GM23338 (cell line): ENCODE data around the gene TMA7B. TPM values are rescaled to one million over a fixed set of nuclear protein-coding genes. Genes with fewer than 3 reads are reported as not detected.

Experiments used
- ATAC-seq: fragments of 200-7000 bp; cut with Tn5 transposase; 3 replicates; pipeline ENCODE4 v1.9.1; 2020
- DNase-seq: peaks from one replicate; pipeline ENCODE4 v3.0.0-alpha.2; 2015; ENCODE audit warnings: low spot score
- H2AFZ ChIP-seq: fragments of 200-600 bp; sonication (generic); 2 replicates; pipeline ENCODE4 v1.8.0; 2016; ENCODE audit warnings: antibody characterized with exemption, mild to moderate bottlenecking, moderate library complexity
- H3F3A ChIP-seq: fragments of 200-600 bp; sonication (generic); replicated peaks from 2 replicates; pipeline ENCODE4 v1.8.0; 2017; ENCODE audit warnings: antibody characterized with exemption, mixed run types, low read depth
- H3K27ac ChIP-seq: fragments of 200-600 bp; sonication (generic); 2 replicates; pipeline ENCODE4 v1.6.1; 2016; ENCODE audit warnings: low read depth
- H3K27me3 ChIP-seq: fragments of 200-600 bp; sonication (generic); 2 replicates; pipeline ENCODE4 v1.8.0; 2016; ENCODE audit warnings: mild to moderate bottlenecking, mixed run types, moderate library complexity; ENCODE audit not compliant: insufficient read depth
- H3K36me3 ChIP-seq: fragments of 200-600 bp; sonication (generic); 2 replicates; pipeline ENCODE4 v1.8.0; 2016; ENCODE audit warnings: mild to moderate bottlenecking; ENCODE audit not compliant: insufficient read depth
- H3K4me1 ChIP-seq: fragments of 200-600 bp; sonication (generic); 2 replicates; pipeline ENCODE4 v1.8.0; 2016; ENCODE audit warnings: mild to moderate bottlenecking, moderate library complexity; ENCODE audit not compliant: insufficient read depth
- H3K4me2 ChIP-seq: fragments of 200-600 bp; sonication (generic); 2 replicates; pipeline ENCODE4 v1.7.1; 2017; ENCODE audit warnings: mixed run types
- H3K4me3 ChIP-seq: fragments of 200-600 bp; sonication (generic); 2 replicates; pipeline ENCODE4 v1.6.1; 2016; ENCODE audit warnings: mixed run types
- H3K79me2 ChIP-seq: fragments of 200-600 bp; sonication (generic); replicated peaks from 2 replicates; pipeline ENCODE4 v1.8.0; 2017; ENCODE audit warnings: mild to moderate bottlenecking; ENCODE audit not compliant: insufficient read depth
- H3K9me2 ChIP-seq: fragments of 200-600 bp; sonication (generic); 2 replicates; pipeline ENCODE4 v1.8.0; 2017; ENCODE audit not compliant: insufficient read depth
- H4K20me1 ChIP-seq: fragments of 200-600 bp; sonication (generic); replicated peaks from 2 replicates; pipeline ENCODE4 v1.8.0; 2017; ENCODE audit warnings: mild to moderate bottlenecking; ENCODE audit not compliant: insufficient read depth
- H3K27ac Mint-ChIP-seq: 2 replicates; pipeline ENCODE4 v1.8.0; 2020; ENCODE audit warnings: inconsistent platforms, mild to moderate bottlenecking, moderate library complexity, mixed read lengths
- H3K27me3 Mint-ChIP-seq: 3 replicates; pipeline ENCODE4 v1.8.0; 2022; ENCODE audit warnings: low read depth, mild to moderate bottlenecking, moderate library complexity, mixed read lengths, inconsistent platforms; ENCODE audit not compliant: insufficient read depth, poor library complexity
- H3K36me3 Mint-ChIP-seq: 3 replicates; pipeline ENCODE4 v1.8.0; 2021; ENCODE audit warnings: low read depth, mild to moderate bottlenecking, inconsistent platforms, moderate library complexity, mixed read lengths
- H3K4me1 Mint-ChIP-seq: 3 replicates; pipeline ENCODE4 v1.8.0; 2020; ENCODE audit warnings: mild to moderate bottlenecking, inconsistent platforms, mixed read lengths
- H3K4me3 Mint-ChIP-seq: 3 replicates; pipeline ENCODE4 v1.8.0; 2021; ENCODE audit warnings: moderate library complexity, mild to moderate bottlenecking, inconsistent platforms, mixed read lengths
- H3K9me3 Mint-ChIP-seq: 3 replicates; pipeline ENCODE4 v1.8.0; 2020; ENCODE audit warnings: moderate library complexity, mild to moderate bottlenecking, inconsistent platforms, mixed read lengths
- CREB1 ChIP-seq: fragments of 250-450 bp; sonication (Bioruptor Pico); IDR thresholded peaks from 2 replicates; pipeline ENCODE4 v1.5.0; 2020; ENCODE audit warnings: low read depth, mild to moderate bottlenecking, moderate library complexity
- CTCF ChIP-seq, 2 experiments: fragments of 200-600 bp in 1 of 2; sonication (generic) in 1 of 2; conservative IDR thresholded peaks; 2 replicates each; pipeline versions ENCODE4 v1.5.1 to v1.6.1; 2016 to 2017; ENCODE audit warnings: antibody characterized with exemption in 2 of 2, low read depth in 2 of 2, mild to moderate bottlenecking in 2 of 2, moderate library complexity in 1 of 2
- ETS1 ChIP-seq: IDR thresholded peaks from 2 replicates; pipeline ENCODE4 v1.6.1; 2016; ENCODE audit warnings: antibody characterized with exemption
- EZH2 ChIP-seq: fragments of 200-600 bp; sonication (generic); IDR thresholded peaks from one replicate; pipeline ENCODE4 v1.8.0; 2017; ENCODE audit warnings: antibody characterized with exemption, mild to moderate bottlenecking, low read depth; ENCODE audit not compliant: unreplicated experiment
- EZH2phosphoT487 ChIP-seq: fragments of 200-600 bp; sonication (generic); IDR thresholded peaks from one replicate; pipeline ENCODE4 v1.8.1; 2018; ENCODE audit warnings: antibody characterized with exemption; ENCODE audit not compliant: unreplicated experiment
- JUNB ChIP-seq: IDR thresholded peaks from one replicate; pipeline ENCODE4 v1.6.1; 2016; ENCODE audit warnings: antibody characterized with exemption; ENCODE audit not compliant: unreplicated experiment
- NANOG ChIP-seq: IDR thresholded peaks from 2 replicates; pipeline ENCODE4 v1.6.1; 2016; ENCODE audit warnings: antibody characterized with exemption, borderline replicate concordance
- POLR2AphosphoS5 ChIP-seq: IDR thresholded peaks from 2 replicates; pipeline ENCODE4 v1.6.1; 2016; ENCODE audit warnings: antibody characterized with exemption, low read depth
- REST ChIP-seq: IDR thresholded peaks from one replicate; pipeline ENCODE4 v1.6.1; 2018; ENCODE audit warnings: antibody characterized with exemption; ENCODE audit not compliant: unreplicated experiment
- STAT1 ChIP-seq: IDR thresholded peaks from one replicate; pipeline ENCODE4 v1.6.1; 2016; ENCODE audit warnings: antibody characterized with exemption; ENCODE audit not compliant: unreplicated experiment
- ZNF114 ChIP-seq: fragments of 250-450 bp; sonication (Bioruptor Pico); IDR thresholded peaks from 2 replicates; pipeline ENCODE4 v1.5.0; 2020; ENCODE audit warnings: mild to moderate bottlenecking, moderate library complexity
- ZNF331 ChIP-seq: fragments of 250-450 bp; sonication (Bioruptor Pico); IDR thresholded peaks from 2 replicates; pipeline ENCODE4 v1.5.0; 2020; ENCODE audit warnings: low read depth, mild to moderate bottlenecking, moderate library complexity
- ZNF462 ChIP-seq: fragments of 250-450 bp; sonication (Bioruptor Pico); IDR thresholded peaks from 2 replicates; pipeline ENCODE4 v1.5.0; 2020; ENCODE audit warnings: mild to moderate bottlenecking, moderate library complexity
- polyA plus RNA-seq: library from polyadenylated mRNA; unstranded; fragments of >200 nt; fragmentation: Nextera tagmentation; extraction: Ambion mirVana; gene quantifications from 2 replicates; pipeline ENCODE4 v1.2.1, GENCODE V29; 2016
- total RNA-seq: library from RNA; depleted of rRNA; stranded (reverse); fragments of >200 nt; shearing (Covaris generic); gene quantifications from 2 replicates; pipeline ENCODE4 v1.2.3, GENCODE V29; 2014

The TMA7B gene
- total and polyA plus RNA-seq, 2 experiments from 2014 or later, result not detected

GRCh38 chr22:39923696-39924095 lies 36.5 kb upstream of the TMA7B start:
- no peak for DNase-seq
- Histone ChIP-seq H4K20me1 (no peaks in the 10 kb centered on the region), H3K27ac (no peak overlapping the region), H3K36me3 (no peaks in the 10 kb centered on the region), H3F3A (no peaks in the 10 kb centered on the region), H3K27me3 (no peaks in the 10 kb centered on the region), H3K79me2 (no peaks in the 10 kb centered on the region), H3K9me2 (no peaks in the 10 kb centered on the region), H3K4me3 (no peak overlapping the region), H2AFZ (no peak overlapping the region), H3K4me1 (peaks cover 10% of the 10 kb centered on the region; the same call in 1 of the 2 replicates), H3K4me2 (no peak overlapping the region)
- peaks cover 25% of the 10 kb centered on the region for H3K4me1 Mint-ChIP-seq
- TF ChIP-seq REST (no peak), STAT1 (no peak), NANOG (no peak), CTCF (conservative IDR thresholded peaks at IDR 0.05; ENCODE audit: low read depth in 2 of 2) (no peak), ZNF114 (CRISPR knock-in tag) (no peak), CREB1 (no peak), ZNF462 (CRISPR knock-in tag) (no peak), ETS1 (no peak), POLR2AphosphoS5 (no peak), EZH2phosphoT487 (no peak), ZNF331 (CRISPR knock-in tag) (no peak), JUNB (no peak), EZH2 (no peak)
- H3K36me3 Mint-ChIP-seq, result no peaks in the 10 kb centered on the region
- ATAC-seq, result no peak
- no peaks in the 10 kb centered on the region for H3K9me3 Mint-ChIP-seq
- H3K27me3 Mint-ChIP-seq, result no peaks in the 10 kb centered on the region
- no peak overlapping the region for H3K4me3 Mint-ChIP-seq
- no peak overlapping the region for H3K27ac Mint-ChIP-seq
